Measurements from ENCODE around the gene EIF2AK2.

EIF2AK2 gene

DNA sequence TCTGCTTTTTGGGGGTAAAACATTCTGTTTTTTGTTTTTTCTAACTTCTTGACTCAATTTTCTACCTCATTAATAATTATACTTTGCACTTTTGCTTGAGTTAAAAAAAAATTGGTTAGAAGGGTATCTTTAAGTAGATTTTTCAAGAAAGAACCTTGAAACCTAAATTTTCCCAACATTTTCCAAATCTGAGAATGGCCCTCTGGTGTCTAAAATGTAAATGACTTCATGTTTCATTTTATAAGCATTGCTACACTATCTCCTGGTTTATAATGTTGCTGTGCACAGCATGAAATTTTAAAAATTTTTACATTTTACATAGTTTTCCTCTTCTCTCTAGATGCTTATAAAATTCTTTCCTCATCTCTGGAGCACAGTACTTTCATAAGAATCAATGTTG is 14.2 kb downstream of the EIF2AK2 start:
- TF ChIP-seq, protein P1, sequence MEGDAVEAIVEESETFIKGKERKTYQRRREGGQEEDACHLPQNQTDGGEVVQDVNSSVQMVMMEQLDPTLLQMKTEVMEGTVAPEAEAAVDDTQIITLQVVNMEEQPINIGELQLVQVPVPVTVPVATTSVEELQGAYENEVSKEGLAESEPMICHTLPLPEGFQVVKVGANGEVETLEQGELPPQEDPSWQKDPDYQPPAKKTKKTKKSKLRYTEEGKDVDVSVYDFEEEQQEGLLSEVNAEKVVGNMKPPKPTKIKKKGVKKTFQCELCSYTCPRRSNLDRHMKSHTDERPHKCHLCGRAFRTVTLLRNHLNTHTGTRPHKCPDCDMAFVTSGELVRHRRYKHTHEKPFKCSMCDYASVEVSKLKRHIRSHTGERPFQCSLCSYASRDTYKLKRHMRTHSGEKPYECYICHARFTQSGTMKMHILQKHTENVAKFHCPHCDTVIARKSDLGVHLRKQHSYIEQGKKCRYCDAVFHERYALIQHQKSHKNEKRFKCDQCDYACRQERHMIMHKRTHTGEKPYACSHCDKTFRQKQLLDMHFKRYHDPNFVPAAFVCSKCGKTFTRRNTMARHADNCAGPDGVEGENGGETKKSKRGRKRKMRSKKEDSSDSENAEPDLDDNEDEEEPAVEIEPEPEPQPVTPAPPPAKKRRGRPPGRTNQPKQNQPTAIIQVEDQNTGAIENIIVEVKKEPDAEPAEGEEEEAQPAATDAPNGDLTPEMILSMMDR (IDR thresholded peaks at IDR 0.05), result no peak

DNA sequence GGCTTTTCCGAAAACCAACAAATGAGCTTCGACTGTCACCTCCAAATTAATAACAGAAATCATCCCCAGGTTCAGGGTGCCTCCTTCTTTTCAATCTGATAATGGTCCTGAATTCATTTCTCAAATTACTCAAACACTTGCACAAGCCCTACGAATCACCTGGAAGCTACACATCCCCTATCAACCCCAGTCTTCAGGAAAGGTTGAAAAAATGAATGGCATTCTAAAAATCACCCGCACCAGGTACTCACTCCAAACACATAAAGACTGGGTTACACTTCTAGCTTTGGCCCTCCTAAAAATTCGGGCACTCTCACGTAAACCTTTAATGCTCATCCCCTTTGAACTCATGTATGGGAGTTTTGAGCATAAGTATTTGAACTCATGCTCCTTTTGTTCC is 23.9 kb downstream of the EIF2AK2 start:
- TF ChIP-seq, protein P1 (IDR thresholded peaks at IDR 0.05), result no peak

DNA sequence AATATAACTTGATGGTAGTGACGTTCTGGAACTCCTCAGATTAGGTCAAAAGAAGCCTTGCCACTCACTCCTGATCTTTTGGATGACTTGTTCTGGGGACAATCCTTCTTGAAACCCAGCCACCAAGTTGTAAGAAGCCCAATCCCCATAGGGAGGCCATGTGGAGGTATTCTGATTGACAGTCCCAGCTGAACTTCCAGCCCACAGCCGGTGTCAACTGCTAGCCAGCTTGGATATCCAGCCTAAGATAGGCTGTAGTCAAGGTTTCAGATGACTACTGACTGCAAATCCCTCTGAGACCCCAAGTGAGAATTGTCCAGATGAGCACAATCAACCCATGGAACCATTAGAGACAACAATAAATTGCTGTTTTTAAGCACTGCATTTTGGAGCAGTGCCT is 31.4 kb downstream of the EIF2AK2 start:
- TF ChIP-seq, protein P1 (IDR thresholded peaks at IDR 0.05), result no peak

DNA sequence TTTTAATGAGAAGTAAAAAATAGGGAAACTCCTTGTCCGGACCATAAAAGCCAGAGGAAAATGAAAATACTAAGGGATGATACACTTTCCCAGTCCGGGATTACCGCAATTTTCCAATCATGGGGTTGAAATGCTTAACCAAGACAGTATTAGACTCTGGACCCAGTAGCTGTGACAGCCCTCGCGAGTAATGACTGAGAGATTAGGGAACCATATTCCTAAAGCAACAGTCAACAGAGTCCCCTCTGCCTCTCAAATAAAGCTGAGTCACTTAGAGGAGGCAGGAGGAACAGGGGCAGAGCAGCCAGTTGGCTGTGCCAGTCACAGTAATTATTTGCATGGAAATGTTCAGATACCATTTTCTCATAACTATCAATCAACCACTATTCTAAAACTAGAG is 37.6 kb downstream of the EIF2AK2 start:
- TF ChIP-seq, protein P1 (IDR thresholded peaks at IDR 0.05), result no peak

DNA sequence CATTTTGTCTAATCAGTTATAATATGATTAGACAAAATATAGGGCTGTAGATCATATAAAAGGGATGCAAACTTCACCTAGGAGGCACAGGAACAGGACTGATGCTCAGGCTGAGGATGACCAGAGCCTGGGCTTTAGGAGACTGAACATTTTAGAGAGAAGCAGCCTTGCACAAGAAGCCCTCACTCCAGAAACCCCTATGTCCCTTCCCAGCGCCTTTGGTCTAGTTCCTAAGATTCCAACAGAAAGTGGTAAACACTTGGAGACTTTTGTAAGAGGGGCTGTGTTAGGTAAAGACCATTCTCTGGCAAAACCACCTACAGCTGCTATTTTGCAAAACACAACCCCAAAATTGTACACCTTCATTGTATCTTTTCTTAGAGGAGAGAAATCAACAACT is 39.2 kb downstream of the EIF2AK2 start:
- TF ChIP-seq, protein P1 (IDR thresholded peaks at IDR 0.05), result no peak

DNA sequence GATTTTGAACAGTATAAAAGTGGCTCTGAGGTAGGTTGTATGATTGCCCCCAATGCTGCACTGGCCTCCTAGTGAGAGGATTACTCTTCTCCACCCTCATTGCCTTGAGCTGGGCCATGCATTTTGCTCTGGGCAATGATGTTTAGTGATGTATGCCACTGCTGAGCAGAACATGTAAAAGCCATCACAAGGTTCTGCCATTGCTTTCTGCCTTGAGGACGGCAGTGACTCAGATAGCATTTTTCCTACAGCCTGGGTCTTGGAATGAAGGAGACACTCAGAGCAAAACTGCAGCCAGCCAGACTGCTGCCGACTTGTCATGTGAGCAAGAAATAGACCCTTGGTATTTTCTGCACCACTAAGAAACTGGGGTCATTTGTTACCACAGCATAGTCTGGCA is 44.8 kb downstream of the EIF2AK2 start:
- TF ChIP-seq, protein P1 (IDR thresholded peaks at IDR 0.05), result no peak

DNA sequence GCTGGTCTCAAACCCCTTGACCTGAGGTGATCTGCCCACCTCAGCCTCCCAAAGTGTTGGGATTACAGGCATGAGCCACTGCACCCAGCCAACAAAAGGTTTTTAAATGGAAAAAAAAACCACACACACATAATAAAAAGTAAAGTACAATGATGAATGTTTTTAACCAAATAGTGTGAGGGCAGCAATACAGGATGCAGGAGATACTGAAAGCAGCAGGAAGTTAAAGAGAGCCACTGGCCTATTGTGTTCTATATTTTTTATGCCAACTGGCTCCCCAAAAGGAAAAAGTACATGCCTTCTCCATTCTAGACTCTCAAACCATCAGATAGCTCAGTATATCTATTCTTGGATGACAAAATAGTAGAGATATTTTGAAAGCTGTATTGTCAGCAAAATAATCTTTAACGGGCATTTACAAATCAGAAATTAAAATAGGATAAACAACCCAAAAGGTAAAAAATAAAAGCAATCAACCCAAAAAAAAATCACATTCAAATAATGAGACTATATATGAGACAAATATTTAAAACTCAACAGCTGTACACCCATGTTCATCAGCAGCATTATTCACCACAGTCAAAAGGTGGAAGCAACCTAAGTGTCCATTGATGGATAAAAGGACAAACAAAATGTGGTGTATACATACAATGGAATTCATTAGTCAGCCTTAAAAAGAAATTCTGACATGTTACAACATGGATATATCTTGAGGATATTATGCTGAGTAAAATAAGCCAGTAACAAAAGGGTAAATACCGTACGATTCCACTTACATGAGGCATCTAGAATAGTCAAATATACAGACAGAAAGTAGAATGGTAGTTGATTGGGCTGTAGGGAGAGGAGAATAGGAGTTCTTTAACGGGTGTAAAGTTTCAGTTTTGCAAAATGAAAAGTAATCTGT is 46.2 kb downstream of the EIF2AK2 start:
- TF ChIP-seq, protein P1 (IDR thresholded peaks at IDR 0.05), result no peak

Data from LNCAP (cell line).